ENCODE data around the gene GNB3.
A peak's percentile ranks its signal among the peaks of the same experiment; 100 is the strongest.

The GNB3 gene

GRCh38 chr12:6840761-6841515 is at the start of gene GNB3:
TSS of gene GNB3 (plus strand) at chr12:6840925. CDS start at chr12:6841288, 363 bp downstream.
- no peak for DNase-seq

GRCh38 chr12:6791931-6792520 is 48.7 kb upstream of the GNB3 start:
- no peak for DNase-seq

GRCh38 chr12:6792522-6793201 is 48.1 kb upstream of the GNB3 start:
- DNase-seq: peak; percentile 53

- DNase-seq: no peak
Observed at GRCh38 chr12:6795088-6795487, 45.6 kb upstream of the GNB3 start.

GRCh38 chr12:6796576-6796975 is 44.1 kb upstream of the GNB3 start:
- DNase-seq: no peak

- DNase-seq: no peak
Observed at GRCh38 chr12:6799147-6799546, 41.6 kb upstream of the GNB3 start.

- DNase-seq: no peak
Observed at GRCh38 chr12:6807170-6807569, 33.6 kb upstream of the GNB3 start.

- DNase-seq: no peak
Observed at GRCh38 chr12:6809056-6809455, 31.7 kb upstream of the GNB3 start.

- DNase-seq: no peak
Observed at GRCh38 chr12:6810758-6811157, 30.0 kb upstream of the GNB3 start.

GRCh38 chr12:6813363-6813762 is 27.4 kb upstream of the GNB3 start:
- DNase-seq: no peak

- no peak for DNase-seq
Observed at GRCh38 chr12:6816598-6816997, 24.1 kb upstream of the GNB3 start.

GRCh38 chr12:6817098-6817497 is 23.6 kb upstream of the GNB3 start:
- no peak for DNase-seq

GRCh38 chr12:6817662-6818157 is 23.0 kb upstream of the GNB3 start:
- no peak for DNase-seq

- no peak for DNase-seq
Observed at GRCh38 chr12:6818222-6818621, 22.5 kb upstream of the GNB3 start.

- DNase-seq: no peak
Observed at GRCh38 chr12:6818645-6819044, 22.1 kb upstream of the GNB3 start.

- no peak for DNase-seq
Observed at GRCh38 chr12:6819106-6820030, 21.4 kb upstream of the GNB3 start.

- no peak for DNase-seq
Observed at GRCh38 chr12:6820166-6820565, 20.6 kb upstream of the GNB3 start.

GRCh38 chr12:6821591-6822425 is 18.9 kb upstream of the GNB3 start, which contains the start of gene GPR162:
TSS of gene GPR162 (plus strand) at chr12:6821821. CDS start at chr12:6823899, 2,078 bp downstream.
- DNase-seq: no peak

GRCh38 chr12:6822426-6823135 is 18.1 kb upstream of the GNB3 start:
- DNase-seq: no peak

- no peak for DNase-seq
Observed at GRCh38 chr12:6823182-6824084, 17.3 kb upstream of the GNB3 start.
